ENCODE measurements around the gene PTPRN.

Gene PTPRN

DNA sequence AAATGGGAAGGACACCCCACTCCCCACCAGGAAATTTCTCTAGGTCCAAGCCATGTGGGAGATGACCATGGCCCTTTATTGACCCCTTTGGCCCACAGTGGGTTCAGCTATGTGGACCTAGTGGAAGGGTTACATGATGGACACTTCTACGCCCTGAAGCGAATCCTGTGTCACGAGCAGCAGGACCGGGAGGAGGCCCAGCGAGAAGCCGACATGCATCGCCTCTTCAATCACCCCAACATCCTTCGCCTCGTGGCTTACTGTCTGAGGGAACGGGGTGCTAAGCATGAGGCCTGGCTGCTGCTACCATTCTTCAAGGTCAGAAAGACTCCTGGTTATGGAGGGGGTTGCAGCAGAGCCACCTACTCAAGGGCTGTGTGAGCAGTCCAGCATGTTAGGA is 62.6 kb downstream of the PTPRN start:
- H3K4me3 ChIP-seq (ENCODE audit: control insufficient read depth, low read depth, low read length) = no peak overlapping the region
- no peak for DNase-seq (ENCODE audit: low read depth)
- TF ChIP-seq, protein P1, sequence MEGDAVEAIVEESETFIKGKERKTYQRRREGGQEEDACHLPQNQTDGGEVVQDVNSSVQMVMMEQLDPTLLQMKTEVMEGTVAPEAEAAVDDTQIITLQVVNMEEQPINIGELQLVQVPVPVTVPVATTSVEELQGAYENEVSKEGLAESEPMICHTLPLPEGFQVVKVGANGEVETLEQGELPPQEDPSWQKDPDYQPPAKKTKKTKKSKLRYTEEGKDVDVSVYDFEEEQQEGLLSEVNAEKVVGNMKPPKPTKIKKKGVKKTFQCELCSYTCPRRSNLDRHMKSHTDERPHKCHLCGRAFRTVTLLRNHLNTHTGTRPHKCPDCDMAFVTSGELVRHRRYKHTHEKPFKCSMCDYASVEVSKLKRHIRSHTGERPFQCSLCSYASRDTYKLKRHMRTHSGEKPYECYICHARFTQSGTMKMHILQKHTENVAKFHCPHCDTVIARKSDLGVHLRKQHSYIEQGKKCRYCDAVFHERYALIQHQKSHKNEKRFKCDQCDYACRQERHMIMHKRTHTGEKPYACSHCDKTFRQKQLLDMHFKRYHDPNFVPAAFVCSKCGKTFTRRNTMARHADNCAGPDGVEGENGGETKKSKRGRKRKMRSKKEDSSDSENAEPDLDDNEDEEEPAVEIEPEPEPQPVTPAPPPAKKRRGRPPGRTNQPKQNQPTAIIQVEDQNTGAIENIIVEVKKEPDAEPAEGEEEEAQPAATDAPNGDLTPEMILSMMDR (IDR thresholded peaks at IDR 0.05; ENCODE audit: control insufficient read depth, insufficient read depth, low read depth, low read length, missing control alignments) = no peak

DNA sequence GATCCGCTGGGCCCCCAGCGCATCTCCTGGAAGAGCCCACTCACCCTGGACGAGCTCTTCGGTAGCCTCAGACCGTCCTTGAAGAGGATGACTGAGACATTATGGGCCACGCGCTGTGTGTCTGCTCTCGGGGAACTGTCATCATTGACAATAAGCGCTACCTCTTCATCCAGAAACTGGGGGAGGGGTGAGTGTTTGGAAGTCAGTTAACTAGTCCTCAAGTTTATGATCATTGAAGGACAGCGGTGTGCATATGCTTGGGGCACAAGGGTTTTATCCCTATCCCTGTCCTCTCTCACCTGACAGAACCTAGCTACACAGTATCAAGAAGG is 63.3 kb downstream of the PTPRN start:
- TF ChIP-seq, protein P1 (IDR thresholded peaks at IDR 0.05; ENCODE audit: control insufficient read depth, insufficient read depth, low read depth, low read length, missing control alignments) = no peak
- peak overlapping the region; percentile 60 for H3K4me3 ChIP-seq (ENCODE audit: control insufficient read depth, low read depth, low read length)
- DNase-seq (ENCODE audit: low read depth) = no peak

DNA sequence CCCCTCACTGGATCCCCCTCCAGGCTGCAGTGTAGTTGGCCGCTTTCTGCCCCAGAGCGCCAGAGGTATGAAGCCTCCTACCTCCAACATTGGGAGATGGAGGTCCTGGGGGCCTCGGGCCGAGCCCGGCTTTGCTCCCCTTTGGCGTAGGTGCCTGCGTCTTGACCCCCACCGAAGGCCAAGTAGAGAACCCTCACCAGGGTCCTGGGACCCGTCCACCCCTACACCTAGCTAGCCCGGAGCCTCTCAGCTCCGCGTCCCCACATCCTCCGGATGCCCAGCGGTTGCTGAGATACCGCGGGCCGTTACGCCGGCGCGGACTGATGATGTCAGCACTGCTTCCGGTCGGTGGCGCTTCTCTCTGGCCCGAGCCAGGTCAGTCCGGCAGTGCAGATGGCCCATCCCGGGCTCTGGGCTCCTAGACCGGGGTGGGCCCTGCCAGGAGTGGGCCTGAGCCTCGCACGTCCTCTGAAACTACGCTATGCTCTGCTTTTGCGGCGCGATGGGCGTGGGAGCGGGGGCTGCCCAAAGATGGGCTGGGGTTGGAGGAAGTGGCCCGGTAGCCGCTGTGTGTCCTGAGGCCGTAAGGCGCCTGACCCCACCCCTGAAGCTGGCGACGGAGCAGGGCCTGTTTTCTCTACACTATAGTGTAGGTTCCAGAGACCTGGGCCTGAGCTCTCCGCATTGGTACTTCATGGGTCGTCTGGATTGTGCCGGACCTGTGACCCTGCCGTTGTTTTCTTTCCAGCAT is 63.9 kb downstream of the PTPRN start, which contains the start of the genes GLB1L and STK16:
Gene GLB1L, minus strand, starts transcription at position 297 of the 751 bp plus-strand sequence. CDS start 1,871 bp downstream, outside the sequence.
Gene STK16, plus strand, starts transcription at position 332 of the 751 bp plus-strand sequence. CDS start 521 bp downstream, outside the sequence.
- peak; percentile 68 for DNase-seq (ENCODE audit: low read depth)
- TF ChIP-seq, protein P1 (IDR thresholded peaks at IDR 0.05; ENCODE audit: control insufficient read depth, insufficient read depth, low read depth, low read length, missing control alignments) = no peak
- H3K4me3 ChIP-seq (ENCODE audit: control insufficient read depth, low read depth, low read length) = peak within 1 kb of the TSS; percentile 60

DNA sequence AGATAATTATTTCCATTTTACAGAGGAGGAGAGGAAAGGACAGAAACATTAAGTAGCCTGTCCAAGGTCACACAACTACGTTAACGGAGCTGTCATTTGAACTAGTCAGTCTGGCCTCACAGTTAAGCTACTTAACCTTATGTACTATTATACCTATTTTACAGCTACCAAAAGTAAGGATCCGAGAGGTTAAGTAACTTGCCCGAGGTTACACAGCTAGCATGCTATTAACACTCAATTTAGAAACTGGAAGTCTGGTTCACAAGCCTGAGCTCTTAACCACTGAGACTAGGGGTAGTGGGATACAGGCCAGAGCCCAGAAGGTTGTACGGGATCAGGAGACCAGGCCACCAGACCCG is 64.4 kb downstream of the PTPRN start:
- peak overlapping the region; percentile 60 for H3K4me3 ChIP-seq (ENCODE audit: control insufficient read depth, low read depth, low read length)

DNA sequence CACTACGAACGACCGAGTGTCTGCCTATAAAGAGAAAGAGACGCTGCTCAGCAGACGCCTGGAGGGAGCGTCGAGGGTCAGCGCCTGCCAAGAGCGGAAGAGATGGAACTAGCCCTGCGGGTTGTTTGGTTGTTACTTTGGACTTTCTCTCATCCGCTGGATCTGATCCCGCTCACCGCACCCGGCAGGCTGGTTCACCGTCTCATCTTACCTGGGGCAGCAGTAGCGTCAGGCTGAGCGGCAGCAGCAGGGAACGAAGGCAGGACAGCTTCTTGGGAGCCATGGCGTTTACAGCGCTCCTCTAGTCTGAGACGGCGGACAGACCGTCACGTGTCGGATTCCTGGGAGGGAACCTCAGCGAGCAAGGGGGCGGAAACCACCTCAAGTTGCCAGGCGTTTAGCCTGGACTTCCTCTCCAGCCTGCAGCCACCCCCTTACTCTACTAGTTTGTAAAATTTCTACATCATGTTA is 65.9 kb downstream of the PTPRN start:
- DNase-seq (ENCODE audit: low read depth) = no peak
- no peak overlapping the region; the same call in none of the 2 replicates for H3K4me3 ChIP-seq (ENCODE audit: control insufficient read depth, low read depth, low read length)
- TF ChIP-seq, protein P1 (IDR thresholded peaks at IDR 0.05; ENCODE audit: control insufficient read depth, insufficient read depth, low read depth, low read length, missing control alignments) = no peak

More for the DNA sequence above, 64.4 kb downstream of the PTPRN start:
- no peak for DNase-seq (ENCODE audit: low read depth)
- TF ChIP-seq, protein P1 (IDR thresholded peaks at IDR 0.05; ENCODE audit: control insufficient read depth, insufficient read depth, low read depth, low read length, missing control alignments) = no peak

Measured in AG09309 (cell line).